ENCODE data around the gene CCL26.
"Not testable (repeated sequence)": the region's sequence is repeated elsewhere in the genome, so short reads cannot be mapped to it uniquely, and the experiment has no call there.

DNA sequence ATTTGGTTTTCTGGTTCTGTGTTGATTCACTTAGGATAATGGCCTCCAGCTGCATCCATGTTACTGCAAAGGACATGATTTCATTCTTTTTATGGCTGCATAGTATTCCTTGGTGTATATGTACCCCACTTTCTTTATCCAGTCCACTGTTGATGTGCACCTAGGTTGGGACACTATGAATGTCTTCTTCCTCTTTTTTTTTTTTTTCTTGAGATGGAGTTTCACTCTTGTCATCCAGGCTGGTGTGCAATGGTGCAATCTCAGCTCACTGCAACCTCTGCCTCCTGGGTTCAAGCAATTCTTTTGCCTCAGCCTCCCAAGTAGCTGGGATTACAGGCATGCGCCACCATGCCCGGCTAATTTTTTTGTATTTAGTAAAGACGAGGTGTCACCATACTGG, 10.2 kb downstream of the CCL26 start:
- not testable (repeated sequence) for TF ChIP-seq RAD21 (IDR thresholded peaks at IDR 0.05)
- TF ChIP-seq, protein P1, sequence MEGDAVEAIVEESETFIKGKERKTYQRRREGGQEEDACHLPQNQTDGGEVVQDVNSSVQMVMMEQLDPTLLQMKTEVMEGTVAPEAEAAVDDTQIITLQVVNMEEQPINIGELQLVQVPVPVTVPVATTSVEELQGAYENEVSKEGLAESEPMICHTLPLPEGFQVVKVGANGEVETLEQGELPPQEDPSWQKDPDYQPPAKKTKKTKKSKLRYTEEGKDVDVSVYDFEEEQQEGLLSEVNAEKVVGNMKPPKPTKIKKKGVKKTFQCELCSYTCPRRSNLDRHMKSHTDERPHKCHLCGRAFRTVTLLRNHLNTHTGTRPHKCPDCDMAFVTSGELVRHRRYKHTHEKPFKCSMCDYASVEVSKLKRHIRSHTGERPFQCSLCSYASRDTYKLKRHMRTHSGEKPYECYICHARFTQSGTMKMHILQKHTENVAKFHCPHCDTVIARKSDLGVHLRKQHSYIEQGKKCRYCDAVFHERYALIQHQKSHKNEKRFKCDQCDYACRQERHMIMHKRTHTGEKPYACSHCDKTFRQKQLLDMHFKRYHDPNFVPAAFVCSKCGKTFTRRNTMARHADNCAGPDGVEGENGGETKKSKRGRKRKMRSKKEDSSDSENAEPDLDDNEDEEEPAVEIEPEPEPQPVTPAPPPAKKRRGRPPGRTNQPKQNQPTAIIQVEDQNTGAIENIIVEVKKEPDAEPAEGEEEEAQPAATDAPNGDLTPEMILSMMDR (IDR thresholded peaks at IDR 0.05; ENCODE audit: low read depth, low read length, missing input control) = not testable (repeated sequence)

Data from liver (tissue), 3 donors.